Inflammatory macrophage (primary cell): ENCODE results near the gene SMU1.
A peak's percentile ranks its signal among the peaks of the same experiment; 100 is the strongest.

Experiments
- DNase-seq, 2 donors: peaks; one replicate each; pipeline ENCODE4 v3.0.0-alpha.2; 2020 to 2022

The SMU1 gene

GRCh38 chr9:33044162-33044673 lies 32.3 kb downstream of the SMU1 start:
- DNase-seq, result peak; percentile 94 to 96

GRCh38 chr9:33043671-33044070 lies 32.8 kb downstream of the SMU1 start:
- peak in 1 of 2 donors; percentile 3 for DNase-seq

- DNase-seq, result no peak
These were observed 34.0 kb downstream of the SMU1 start for GRCh38 chr9:33042473-33042872.

- DNase-seq, result peak; percentile 48 to 64
These were observed 34.9 kb downstream of the SMU1 start for GRCh38 chr9:33041432-33042188.

- no peak for DNase-seq
These were observed 35.6 kb downstream of the SMU1 start for GRCh38 chr9:33040792-33041431.

GRCh38 chr9:33032865-33033264 lies 43.6 kb downstream of the SMU1 start:
- no peak for DNase-seq

- DNase-seq, result no peak
These were observed 44.2 kb downstream of the SMU1 start for GRCh38 chr9:33032292-33032691.

- DNase-seq, result no peak
These were observed 46.2 kb downstream of the SMU1 start for GRCh38 chr9:33030285-33030684.

- DNase-seq, result peak; percentile 18 to 82
These were observed 47.2 kb downstream of the SMU1 start for GRCh38 chr9:33029231-33029786.

GRCh38 chr9:33025572-33026342 lies 50.7 kb downstream of the SMU1 start:
- DNase-seq, result peak; percentile 15 to 24

- DNase-seq, result peak; percentile 98
These were observed 51.4 kb downstream of the SMU1 start, which contains the start of gene DNAJA1 for GRCh38 chr9:33024966-33025571. TSS of gene DNAJA1 (plus strand) at chr9:33025273. CDS start at chr9:33026485, 1,212 bp downstream.

- DNase-seq, result peak in 1 of 2 donors; percentile 10
These were observed 52.1 kb downstream of the SMU1 start for GRCh38 chr9:33024126-33024965.

GRCh38 chr9:33023661-33024060 lies 52.8 kb downstream of the SMU1 start:
- no peak for DNase-seq

- no peak for DNase-seq
These were observed 53.7 kb downstream of the SMU1 start for GRCh38 chr9:33022755-33023154.

GRCh38 chr9:33022303-33022702 lies 54.2 kb downstream of the SMU1 start:
- DNase-seq, result no peak

GRCh38 chr9:33019797-33020196 lies 56.7 kb downstream of the SMU1 start:
- no peak for DNase-seq

GRCh38 chr9:33017283-33018041 lies 59.0 kb downstream of the SMU1 start:
- no peak for DNase-seq

GRCh38 chr9:33014665-33015014 lies 61.8 kb downstream of the SMU1 start:
- DNase-seq, result no peak

- DNase-seq, result no peak
These were observed 62.4 kb downstream of the SMU1 start for GRCh38 chr9:33013962-33014664.
